GM19240 (cell line): Measurements from ENCODE around the gene PRR16.

Experiments
- DNase-seq: peaks from one replicate; pipeline ENCODE4 v3.0.0; 2011; ENCODE audit warnings: low spot score; ENCODE audit not compliant: insufficient read length

PRR16 gene

DNA sequence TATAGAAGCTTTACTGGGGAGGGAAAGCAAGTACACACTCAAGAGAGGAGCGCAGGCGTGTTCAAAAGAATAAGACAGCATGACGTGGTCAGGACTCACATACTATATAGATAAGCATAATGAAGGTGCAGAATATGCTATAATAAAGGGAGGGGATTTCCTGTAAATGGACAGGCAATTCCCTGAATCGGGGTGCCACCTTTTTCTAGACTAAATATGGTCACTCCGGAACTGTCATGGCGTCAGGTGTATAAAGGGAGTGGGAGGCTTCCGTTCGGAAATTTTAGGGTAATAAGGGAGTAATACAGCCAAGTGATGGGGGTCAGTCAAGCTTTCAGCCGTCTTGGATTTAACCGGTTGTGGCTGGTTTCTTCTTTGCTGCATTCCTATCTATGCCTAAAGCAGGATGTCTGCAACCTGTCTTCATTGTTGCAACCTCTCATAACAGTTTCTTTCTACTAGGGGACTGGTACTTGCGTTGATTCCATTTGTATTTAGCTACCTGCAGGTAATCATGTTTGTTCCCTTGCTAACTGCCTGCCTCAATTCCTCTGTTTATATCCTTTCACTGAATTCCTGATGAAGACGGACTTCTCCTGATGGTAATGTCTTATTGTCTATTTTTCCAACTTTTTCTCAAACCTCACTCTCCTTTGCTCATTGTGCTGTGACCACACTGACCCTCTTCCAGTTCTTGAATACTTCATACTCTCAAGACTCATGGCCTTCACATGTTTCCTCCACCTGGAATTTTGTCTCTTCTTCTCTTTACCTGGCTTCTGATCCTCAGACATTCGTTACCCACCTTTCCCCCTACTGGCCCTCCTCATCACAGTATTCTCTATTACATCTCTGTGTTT lies 48.9 kb downstream of the PRR16 start:
- no peak for DNase-seq

DNA sequence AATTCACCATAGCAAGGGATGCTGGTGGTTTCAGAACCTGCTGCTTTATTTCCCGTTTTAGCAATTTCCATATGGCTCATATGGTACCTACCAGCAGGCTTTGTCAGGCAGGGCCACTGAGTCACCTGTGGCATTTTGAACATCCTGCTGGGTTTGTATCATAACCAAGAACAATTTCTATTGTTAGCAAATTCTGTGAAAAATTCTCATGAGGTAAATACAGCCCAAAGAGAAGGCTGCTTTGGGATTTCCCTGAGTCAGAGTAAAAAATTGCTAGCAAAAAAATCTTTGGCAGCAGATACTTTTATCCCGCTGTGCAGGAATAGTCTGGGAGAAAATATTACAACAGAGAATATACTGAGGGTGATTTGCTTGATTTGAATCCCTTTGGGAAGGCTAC lies 52.7 kb downstream of the PRR16 start:
- no peak for DNase-seq

DNA sequence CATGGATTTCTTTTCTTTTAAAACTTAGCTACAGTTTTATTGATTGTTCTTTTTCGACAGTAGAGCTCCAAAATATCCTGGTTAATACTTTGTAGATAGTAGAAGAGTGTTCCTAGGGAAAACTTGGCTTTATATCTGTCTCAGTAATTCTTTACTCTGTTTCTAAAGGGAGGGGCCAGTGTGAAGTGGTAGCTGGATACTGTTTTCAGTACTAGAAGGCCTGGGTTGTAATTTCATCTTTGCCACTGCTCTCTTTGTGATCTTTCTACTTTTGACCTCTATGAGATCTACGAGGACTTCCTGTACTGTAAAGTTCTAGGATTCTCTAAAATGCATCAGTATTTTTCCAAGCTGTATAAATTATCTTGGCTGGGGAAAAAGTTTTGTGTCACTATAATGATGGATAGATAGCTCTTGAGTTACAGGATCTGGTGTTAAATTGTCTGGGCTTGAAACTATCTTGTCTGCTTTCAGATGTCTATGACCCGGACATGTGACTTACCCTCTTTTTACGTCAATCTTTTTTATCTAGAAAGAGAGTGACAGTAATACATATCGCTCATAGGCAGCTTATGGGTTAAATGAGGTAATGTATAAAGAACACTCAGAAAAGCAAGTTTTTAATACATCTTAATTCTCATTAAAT lies 53.6 kb downstream of the PRR16 start:
- no peak for DNase-seq

DNA sequence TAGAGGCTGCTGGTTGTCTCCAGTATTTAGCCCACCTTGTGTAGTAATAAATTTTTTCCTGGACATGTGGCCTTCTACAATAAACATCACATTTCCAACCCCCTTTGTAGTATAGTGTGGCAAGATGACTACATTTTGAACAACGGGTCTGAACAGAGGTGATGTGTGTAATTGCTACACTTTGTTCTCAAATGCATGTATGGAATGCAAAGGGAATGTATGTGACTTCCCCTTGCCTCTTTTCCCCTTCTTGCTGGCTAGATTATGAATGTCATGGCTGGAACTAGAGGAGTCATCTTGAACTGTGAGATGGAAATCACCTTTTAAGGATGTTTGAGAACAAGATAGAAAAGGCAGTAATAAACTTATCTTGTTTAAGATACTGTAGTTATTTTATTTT lies 54.5 kb downstream of the PRR16 start:
- DNase-seq: no peak

DNA sequence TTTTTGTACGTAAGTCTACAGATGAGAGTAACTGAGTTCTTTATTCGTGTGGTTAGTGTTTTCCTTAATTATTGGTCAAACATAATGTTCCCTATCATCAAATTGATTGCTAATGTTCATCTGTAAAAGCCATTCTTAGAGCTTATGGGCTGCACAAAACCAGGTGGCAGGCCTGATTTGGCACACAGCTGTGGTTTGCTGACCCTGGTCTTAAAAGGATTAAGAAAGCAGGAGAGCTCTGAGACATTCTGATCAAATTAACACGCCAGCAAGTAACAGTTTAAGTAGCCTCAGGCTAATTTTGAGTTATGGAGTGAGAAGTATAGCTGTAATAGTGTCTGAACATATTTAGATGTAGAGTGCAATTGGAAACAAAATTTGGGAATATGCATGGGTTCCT lies 63.2 kb downstream of the PRR16 start:
- no peak for DNase-seq

DNA sequence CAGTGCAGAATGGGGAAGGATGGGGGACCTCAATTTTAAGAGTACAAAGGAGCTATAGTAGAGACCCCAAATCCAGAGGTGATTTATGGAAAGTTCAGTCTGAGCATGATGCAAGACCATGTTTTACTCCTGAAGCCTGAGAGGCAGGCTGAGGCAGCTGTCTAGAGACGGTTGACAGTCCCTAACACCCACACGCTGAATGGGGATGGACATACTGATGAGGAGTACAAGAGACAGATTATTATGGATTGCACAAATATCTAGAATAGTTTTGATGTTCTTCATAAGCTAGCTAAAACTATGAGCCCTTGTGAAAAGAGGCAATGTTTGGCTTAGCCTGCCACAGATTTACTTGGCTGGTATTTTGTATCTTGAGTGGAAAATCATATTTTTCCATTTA lies 64.5 kb downstream of the PRR16 start:
- DNase-seq: no peak

DNA sequence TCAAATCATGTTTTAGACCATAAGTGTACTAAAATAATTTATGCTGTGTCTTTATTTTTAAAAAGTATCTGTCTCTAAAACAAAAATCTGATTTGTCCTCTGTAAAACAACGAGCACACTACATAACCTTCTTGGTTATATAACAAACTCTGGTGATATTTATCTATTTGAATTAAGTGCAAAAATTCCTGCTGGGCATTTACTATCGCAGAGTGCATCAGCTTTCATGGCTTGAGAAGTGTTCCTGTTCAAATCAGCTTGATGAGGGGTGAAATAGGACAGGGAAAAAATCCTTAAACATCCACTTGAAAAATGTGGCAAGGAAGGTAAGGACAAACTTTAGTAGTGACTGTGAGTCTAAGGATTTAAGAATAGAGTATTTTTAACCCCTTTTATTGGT lies 65.3 kb downstream of the PRR16 start:
- DNase-seq: no peak

DNA sequence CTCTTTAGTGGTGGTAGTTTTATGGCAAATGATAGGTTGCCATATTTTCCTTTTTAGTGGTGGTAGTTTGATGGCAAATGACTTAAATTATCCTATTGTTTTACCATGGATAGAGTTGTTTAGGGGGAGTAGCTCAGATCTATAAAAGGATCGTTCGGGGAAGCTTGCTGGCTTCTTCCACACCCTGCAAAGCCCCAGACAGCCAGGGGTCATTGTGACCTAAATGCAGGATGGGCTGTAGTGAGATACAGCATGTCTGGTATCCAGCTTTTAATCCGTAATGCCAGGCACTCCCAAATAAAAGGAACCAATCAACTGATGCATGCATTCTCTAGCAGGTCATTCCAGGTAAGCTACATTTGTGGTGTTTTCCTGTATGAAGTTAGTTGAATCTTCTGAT lies 67.1 kb downstream of the PRR16 start:
- no peak for DNase-seq

DNA sequence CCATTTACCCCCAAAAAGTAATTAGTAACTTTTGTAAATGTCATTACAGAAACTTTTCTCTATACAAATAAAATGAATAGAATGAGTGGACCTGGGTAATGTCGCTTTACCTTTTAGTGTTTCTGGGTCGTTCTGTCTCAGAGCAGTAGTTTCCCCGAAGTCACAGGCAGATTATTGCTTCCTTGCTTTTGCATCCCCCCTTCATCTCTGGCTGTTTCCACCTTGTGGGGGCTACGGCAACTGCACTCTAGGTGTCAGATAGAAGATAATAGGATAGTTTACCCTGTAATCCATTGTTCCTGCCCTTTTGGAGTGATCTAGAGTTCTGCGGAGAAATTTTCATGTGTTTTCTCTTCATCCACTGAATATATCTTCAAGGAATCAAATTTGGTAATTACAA lies 68.7 kb downstream of the PRR16 start:
- no peak for DNase-seq

DNA sequence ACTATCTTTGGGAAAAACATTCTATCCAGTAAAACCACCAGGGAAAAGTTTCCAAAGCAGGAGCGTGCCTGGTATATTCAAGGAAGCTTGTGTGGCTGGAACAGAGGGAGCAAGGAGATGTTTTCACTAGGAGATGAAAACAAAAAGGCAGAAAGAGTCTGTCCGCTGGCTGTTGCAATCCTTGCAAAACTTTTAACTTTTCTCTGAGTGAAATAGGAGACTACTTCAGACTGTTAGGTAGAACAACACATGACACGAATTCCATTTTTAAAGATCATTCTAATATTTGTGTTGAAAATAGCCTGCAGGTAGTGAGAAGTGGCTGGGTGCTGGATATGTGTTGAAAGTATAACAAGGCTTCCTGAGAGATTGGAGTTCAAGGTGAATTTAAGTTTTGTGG lies 69.5 kb downstream of the PRR16 start:
- no peak for DNase-seq

DNA sequence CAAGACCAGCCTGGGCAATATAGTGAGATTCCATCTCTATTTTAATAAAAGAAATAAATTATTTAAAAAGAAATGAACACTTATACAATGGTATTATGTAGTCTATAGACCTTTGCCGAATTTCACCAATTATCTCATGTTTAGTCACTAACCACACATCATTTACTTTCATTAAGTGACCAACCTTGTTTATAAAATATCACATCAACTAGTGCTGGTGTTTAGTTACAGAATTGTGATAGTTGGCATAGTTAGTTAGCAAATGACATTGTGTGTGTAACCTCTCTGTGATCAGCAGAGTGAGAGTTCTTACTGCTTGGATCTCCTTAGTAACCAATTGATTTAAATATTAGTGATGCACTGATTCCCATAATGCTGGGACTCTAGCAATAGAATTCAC lies 71.8 kb downstream of the PRR16 start:
- no peak for DNase-seq

DNA sequence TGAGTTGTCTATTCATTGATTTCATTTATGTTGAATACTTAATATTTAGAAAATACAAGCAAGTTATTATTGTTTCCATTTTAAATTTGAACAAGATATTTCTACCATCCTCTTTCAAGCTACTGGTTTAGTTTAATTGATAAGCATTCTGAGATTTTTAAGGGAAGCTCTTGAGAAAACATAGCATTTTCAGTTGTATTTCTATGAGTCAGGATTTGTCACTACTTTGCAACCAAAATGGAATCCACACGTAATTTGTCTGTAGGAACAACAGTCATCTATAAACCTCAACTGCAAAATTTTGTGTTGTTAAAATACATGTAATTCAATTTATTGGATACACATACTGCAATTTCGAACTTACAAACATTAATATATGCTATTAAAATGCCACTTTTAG lies 74.0 kb downstream of the PRR16 start:
- no peak for DNase-seq

DNA sequence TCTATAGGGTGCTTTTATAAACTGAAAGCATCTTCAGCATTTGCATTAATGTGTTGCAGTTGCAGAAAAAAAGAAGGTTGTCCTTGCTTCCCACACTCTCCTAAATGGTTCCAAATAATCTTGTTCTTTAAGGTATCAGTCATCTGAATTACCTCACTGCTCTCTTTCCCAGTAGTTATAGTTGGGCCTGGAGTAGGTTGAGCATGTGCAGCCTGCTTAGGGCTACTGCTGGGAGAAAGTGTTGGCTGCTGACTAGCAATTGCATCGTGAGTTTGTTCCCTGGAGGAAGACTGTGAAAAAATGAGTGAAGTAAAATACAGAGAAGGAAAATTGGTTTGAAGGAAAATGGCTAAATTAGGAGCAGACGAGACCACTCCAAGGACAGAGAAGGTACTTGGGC lies 74.5 kb downstream of the PRR16 start:
- no peak for DNase-seq

DNA sequence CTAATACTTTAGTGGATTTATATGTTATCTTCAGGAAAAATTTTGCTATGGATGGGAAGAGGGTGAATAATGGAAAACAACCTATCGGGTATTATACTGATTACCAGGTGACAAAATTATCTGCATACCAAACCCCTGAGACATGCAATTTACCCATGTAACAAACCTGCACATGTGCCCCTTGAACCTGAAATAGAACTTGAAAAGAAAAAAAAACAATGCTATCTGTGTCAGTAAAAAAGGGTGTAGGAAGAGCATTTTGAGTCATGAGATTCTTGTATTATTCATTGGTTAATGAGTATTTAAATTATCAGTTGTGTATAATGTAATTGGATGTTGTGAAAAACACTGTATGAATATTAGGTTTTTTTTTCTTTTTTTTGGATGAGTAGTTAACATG lies 75.4 kb downstream of the PRR16 start:
- DNase-seq: no peak

DNA sequence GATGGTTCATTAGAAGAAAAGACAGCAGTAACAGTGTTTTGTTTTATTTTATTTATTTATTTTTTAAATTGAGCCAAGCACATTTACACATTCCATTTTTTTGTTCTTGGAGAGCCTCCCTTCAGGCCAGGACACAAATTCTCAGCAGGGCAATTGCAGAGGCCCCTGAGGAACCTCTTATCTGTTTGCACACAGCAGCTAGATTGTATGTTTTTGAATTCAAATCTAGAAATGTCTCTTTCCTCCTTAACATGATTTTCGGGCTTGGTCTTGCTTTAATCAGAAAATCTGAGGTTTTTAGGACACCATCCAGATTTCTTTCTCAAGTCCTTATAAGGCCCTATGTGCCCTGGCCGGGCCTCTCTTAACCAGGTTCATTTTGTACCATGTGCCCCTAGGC lies 76.0 kb downstream of the PRR16 start:
- no peak for DNase-seq

DNA sequence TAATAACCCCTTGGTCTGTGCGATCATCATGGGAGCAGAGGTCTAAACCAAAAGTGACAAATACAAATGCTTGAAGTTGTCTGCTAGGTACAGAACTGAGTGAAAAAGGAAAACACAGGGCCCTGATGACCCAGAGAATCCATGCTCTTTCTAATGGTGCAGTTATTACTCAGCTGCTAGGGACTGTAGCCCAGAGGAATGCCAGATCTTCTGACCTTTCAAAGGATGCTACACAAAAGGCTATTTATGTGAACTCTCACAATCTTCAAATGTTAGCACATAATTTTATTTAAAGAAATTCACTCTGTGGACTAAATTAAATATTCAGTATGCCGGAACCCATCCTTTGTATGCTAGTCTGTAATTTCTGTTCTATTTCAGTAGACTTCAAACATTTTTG lies 79.9 kb downstream of the PRR16 start:
- no peak for DNase-seq

DNA sequence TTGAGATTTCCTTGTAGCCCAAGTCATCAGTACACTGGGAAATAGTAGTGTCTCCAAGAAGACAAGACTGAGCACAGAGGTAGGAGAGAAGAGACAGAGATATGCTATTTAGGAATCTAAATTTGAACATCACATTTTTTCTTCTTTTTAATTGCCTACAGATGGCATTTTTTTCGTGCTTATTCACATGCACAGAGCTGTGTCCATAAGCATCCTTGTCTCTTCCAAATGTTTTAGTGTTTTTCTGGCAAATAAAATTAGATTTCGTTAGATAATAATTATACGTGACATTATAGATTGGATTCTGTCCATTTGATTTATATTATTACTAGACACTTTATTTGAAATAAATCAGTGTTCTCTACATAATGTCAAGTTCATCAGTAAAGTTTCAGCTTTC lies 80.9 kb downstream of the PRR16 start:
- DNase-seq: no peak

DNA sequence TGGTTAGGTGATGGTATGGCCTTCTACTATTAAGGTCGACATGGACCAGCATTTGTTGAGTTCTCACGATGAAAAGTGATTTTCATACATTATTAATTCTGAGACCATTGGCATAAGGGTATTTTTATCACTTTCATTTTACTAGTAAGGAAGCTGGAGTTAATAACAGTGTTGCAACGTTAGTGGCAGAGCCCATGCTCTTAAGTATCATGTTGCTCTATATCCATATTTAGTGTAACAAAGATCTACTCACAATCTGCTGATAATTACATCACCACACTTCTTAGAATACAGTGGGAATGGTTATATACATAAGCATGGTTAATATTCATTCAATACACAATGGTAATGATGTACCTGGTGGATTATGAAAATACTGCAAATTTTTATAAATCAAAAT lies 81.9 kb downstream of the PRR16 start:
- no peak for DNase-seq

DNA sequence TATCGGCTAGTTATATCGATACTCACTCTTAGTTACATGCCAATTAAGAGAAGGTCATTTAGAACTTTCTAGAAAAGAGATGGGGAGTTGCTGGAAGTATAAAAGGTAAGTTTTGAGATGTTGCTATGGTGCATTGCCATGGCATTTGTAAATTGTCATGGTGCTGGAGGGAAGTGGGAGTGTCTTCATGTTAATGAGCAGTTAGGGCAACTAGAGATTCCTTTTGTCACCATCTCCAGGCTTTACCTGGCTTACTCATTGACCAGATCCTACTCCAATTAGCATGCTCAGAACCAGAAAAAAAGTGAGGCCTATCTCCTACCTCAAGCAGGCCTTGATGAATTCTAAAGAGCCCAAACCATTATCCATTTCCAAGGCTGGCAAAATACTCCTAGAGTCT lies 82.8 kb downstream of the PRR16 start:
- no peak for DNase-seq

DNA sequence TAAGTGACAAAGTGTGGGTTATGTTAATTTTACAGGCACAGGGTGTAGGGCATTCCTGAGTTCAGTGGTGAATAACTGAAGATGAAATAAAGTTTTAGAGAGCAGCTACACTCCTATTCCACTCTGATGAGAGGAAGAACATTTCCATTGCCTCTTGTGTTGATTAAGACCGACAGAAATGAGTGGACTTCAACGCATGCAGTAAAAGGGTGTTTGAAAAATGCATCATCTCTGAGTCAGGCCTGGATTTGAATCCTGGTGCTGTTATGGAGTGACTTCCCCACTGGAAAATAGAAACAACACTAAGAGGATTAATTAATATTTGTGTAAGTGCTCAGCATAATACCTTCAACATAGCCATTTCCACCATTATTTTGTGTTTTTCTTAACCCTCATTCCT lies 86.3 kb downstream of the PRR16 start:
- no peak for DNase-seq

DNA sequence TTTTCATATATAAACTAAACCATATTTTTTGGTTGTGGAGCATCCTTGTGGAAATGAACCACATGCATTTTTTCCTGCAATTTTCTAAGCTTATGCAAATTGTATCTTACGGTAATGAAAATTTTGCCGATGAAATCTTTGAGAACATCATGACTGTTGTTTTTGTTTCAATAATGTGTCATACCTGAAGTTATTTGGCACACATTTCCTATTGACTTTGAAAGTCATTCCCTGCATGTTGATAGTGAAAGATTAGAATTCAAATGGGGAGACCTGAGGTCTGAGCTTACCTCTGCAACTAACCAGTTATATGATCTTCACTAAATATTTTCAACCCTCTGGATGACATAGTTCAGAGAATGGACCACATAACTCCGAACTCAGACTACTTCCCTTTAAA lies 88.5 kb downstream of the PRR16 start:
- DNase-seq: no peak

DNA sequence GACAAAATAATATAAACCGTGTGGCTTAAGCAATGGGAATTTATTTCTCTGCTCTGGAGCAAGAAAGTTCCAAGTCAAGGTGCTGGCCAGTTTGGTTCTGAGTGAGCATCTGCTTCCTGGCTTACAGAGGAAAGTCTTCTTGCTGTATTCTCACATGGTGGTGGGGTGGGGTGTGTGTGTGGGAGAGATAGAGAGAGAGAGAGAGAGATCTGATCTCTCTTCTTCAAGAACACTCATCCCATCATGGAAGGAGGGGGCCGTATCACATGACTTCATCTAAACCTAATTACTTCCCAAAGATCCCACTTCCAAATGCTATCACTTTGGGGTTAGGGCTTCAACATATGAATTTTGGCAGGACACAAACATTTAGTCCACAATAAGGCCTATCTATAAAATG lies 91.2 kb downstream of the PRR16 start:
- no peak for DNase-seq

DNA sequence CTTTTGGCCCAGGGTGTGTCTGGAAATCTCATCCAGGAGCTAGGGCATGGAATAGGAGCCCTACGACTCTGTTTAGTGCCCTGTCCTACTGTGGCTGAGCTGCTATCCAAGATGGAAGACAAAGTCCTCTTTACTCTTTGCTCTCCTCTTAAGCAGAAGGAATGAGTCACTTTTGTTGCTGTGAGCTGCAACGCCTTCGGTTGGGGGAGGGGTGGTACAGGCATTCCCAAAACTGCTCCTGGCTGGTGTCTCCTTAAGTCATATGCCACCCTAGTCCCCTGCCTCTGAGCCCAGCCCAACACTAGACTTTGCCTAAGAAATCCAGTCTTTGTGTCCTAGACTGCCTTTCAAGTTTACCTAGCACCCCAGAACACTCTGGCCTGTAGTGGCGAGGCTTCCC lies 99.9 kb downstream of the PRR16 start:
- no peak for DNase-seq
